ENCODE measurements around the gene HCN3.

The HCN3 gene

DNA sequence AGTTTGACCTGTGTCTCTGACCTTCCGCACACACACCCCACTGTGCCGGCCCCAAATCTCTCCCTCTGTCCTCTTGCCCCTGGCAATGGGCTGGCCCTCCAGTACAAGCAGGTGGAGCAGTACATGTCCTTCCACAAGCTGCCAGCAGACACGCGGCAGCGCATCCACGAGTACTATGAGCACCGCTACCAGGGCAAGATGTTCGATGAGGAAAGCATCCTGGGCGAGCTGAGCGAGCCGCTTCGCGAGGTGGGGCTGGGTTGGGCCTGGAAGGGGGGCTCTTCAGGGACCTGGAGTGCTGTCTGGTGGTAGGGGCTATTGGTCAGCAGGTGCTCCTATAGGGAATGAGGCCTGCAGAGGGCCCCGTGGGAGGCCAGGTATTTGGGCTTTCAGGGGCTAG, 7.8 kb downstream of the HCN3 start:
- Histone ChIP-seq H2AFZ (ENCODE audit: low read length) (no peak overlapping the region), H3K4me1 (ENCODE audit: insufficient read depth, low read length, poor library complexity, severe bottlenecking) (no peaks in the 10 kb centered on the region), H3K36me3 (ENCODE audit: insufficient read depth, low read length) (no peaks in the 10 kb centered on the region), H3K27me3 (ENCODE audit: insufficient read depth, low read length, poor library complexity, severe bottlenecking) (no peaks in the 10 kb centered on the region), H3K4me2 (ENCODE audit: low read depth, low read length, poor library complexity, severe bottlenecking) (no peak overlapping the region), H3K4me3 (ENCODE audit: low read length, poor library complexity, severe bottlenecking) (no peak overlapping the region), H3K9ac (ENCODE audit: low read depth, low read length, poor library complexity, severe bottlenecking) (no peak overlapping the region), H3K9me3 (ENCODE audit: insufficient read depth, low read depth, low read length) (no peaks in the 10 kb centered on the region), H3K9me2 (replicated peaks; ENCODE audit: low read depth, low read length) (no peaks in the 10 kb centered on the region), H3F3A (ENCODE audit: low read depth) (no peaks in the 10 kb centered on the region), H4K20me1 (ENCODE audit: insufficient read depth, low read length, poor library complexity, severe bottlenecking) (no peaks in the 10 kb centered on the region), H3K79me2 (ENCODE audit: insufficient read depth, low read length) (no peaks in the 10 kb centered on the region)
- no peak for TF ChIP-seq EZH2phosphoT487 (IDR thresholded peaks at IDR 0.05; ENCODE audit: borderline replicate concordance)
- TF ChIP-seq, protein P1, sequence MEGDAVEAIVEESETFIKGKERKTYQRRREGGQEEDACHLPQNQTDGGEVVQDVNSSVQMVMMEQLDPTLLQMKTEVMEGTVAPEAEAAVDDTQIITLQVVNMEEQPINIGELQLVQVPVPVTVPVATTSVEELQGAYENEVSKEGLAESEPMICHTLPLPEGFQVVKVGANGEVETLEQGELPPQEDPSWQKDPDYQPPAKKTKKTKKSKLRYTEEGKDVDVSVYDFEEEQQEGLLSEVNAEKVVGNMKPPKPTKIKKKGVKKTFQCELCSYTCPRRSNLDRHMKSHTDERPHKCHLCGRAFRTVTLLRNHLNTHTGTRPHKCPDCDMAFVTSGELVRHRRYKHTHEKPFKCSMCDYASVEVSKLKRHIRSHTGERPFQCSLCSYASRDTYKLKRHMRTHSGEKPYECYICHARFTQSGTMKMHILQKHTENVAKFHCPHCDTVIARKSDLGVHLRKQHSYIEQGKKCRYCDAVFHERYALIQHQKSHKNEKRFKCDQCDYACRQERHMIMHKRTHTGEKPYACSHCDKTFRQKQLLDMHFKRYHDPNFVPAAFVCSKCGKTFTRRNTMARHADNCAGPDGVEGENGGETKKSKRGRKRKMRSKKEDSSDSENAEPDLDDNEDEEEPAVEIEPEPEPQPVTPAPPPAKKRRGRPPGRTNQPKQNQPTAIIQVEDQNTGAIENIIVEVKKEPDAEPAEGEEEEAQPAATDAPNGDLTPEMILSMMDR (conservative IDR thresholded peaks at IDR 0.05; ENCODE audit: low read length), result no peak

DNA sequence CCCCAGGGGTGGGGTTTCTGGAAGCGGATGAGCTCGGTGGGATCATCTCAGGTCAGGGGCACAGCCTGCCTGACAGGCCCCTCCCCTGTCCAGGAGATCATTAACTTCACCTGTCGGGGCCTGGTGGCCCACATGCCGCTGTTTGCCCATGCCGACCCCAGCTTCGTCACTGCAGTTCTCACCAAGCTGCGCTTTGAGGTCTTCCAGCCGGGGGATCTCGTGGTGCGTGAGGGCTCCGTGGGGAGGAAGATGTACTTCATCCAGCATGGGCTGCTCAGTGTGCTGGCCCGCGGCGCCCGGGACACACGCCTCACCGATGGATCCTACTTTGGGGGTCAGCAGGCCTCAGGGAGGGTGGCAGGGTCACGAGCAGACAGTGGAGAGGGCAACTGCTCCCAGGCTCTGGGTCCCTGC, 8.4 kb downstream of the HCN3 start:
- Histone ChIP-seq H3K9me3 (ENCODE audit: insufficient read depth, low read depth, low read length) (no peaks in the 10 kb centered on the region), H3K4me3 (ENCODE audit: low read length, poor library complexity, severe bottlenecking) (no peak overlapping the region), H3K4me2 (ENCODE audit: low read depth, low read length, poor library complexity, severe bottlenecking) (no peak overlapping the region), H3K27me3 (ENCODE audit: insufficient read depth, low read length, poor library complexity, severe bottlenecking) (no peaks in the 10 kb centered on the region), H2AFZ (ENCODE audit: low read length) (no peak overlapping the region), H3K36me3 (ENCODE audit: insufficient read depth, low read length) (no peaks in the 10 kb centered on the region), H3K9me2 (replicated peaks; ENCODE audit: low read depth, low read length) (no peaks in the 10 kb centered on the region), H3F3A (ENCODE audit: low read depth) (no peaks in the 10 kb centered on the region), H4K20me1 (ENCODE audit: insufficient read depth, low read length, poor library complexity, severe bottlenecking) (no peaks in the 10 kb centered on the region), H3K4me1 (ENCODE audit: insufficient read depth, low read length, poor library complexity, severe bottlenecking) (no peaks in the 10 kb centered on the region), H3K79me2 (ENCODE audit: insufficient read depth, low read length) (no peaks in the 10 kb centered on the region), H3K9ac (ENCODE audit: low read depth, low read length, poor library complexity, severe bottlenecking) (no peak overlapping the region)
- TF ChIP-seq, protein P1 (conservative IDR thresholded peaks at IDR 0.05; ENCODE audit: low read length), result no peak
- TF ChIP-seq EZH2phosphoT487 (IDR thresholded peaks at IDR 0.05; ENCODE audit: borderline replicate concordance), result no peak

DNA sequence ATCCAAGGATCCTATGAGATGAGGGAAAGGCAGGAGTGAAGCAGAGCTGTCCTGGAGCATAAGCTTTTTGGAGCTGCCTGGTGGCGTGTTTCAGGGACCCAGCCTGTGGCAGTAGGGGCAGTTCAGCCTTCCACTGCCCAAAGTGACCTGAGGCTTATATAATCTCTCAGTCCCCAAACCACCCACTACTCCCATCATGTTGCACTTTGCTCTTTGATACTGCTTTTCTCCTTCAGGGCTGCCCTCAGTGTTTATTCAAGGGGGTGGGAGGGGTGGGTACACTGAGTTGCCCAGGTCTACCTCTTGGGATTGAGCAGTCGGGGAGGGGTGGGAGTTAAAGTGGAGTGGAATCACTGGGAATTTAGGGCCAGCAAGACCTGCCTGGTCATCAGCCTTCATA, 9.3 kb downstream of the HCN3 start:
- H3F3A ChIP-seq (ENCODE audit: low read depth), result no peaks in the 10 kb centered on the region
- no peaks in the 10 kb centered on the region for H4K20me1 ChIP-seq (ENCODE audit: insufficient read depth, low read length, poor library complexity, severe bottlenecking)
- H3K9me3 ChIP-seq (ENCODE audit: insufficient read depth, low read depth, low read length), result no peaks in the 10 kb centered on the region
- H3K4me1 ChIP-seq (ENCODE audit: insufficient read depth, low read length, poor library complexity, severe bottlenecking), result no peaks in the 10 kb centered on the region
- H3K9ac ChIP-seq (ENCODE audit: low read depth, low read length, poor library complexity, severe bottlenecking), result no peak overlapping the region
- H3K4me3 ChIP-seq (ENCODE audit: low read length, poor library complexity, severe bottlenecking), result no peak overlapping the region
- H3K9me2 ChIP-seq (replicated peaks; ENCODE audit: low read depth, low read length), result no peaks in the 10 kb centered on the region
- no peaks in the 10 kb centered on the region for H3K27me3 ChIP-seq (ENCODE audit: insufficient read depth, low read length, poor library complexity, severe bottlenecking)
- H3K36me3 ChIP-seq (ENCODE audit: insufficient read depth, low read length), result no peaks in the 10 kb centered on the region
- TF ChIP-seq EZH2phosphoT487 (IDR thresholded peaks at IDR 0.05; ENCODE audit: borderline replicate concordance), result no peak
- TF ChIP-seq, protein P1 (conservative IDR thresholded peaks at IDR 0.05; ENCODE audit: low read length), result no peak
- no peak overlapping the region for H2AFZ ChIP-seq (ENCODE audit: low read length)
- no peaks in the 10 kb centered on the region for H3K79me2 ChIP-seq (ENCODE audit: insufficient read depth, low read length)
- no peak overlapping the region for H3K4me2 ChIP-seq (ENCODE audit: low read depth, low read length, poor library complexity, severe bottlenecking)

Data from Loucy (cell line).